ENCODE results near the gene RHBDL1. TPM values are rescaled to one million over a fixed set of nuclear protein-coding genes. Genes with fewer than 3 reads are reported as not detected.

The RHBDL1 gene
- total RNA-seq, 4 donors from 2014 or later = 1.2 to 8.9 (median 3.9) TPM

DNA sequence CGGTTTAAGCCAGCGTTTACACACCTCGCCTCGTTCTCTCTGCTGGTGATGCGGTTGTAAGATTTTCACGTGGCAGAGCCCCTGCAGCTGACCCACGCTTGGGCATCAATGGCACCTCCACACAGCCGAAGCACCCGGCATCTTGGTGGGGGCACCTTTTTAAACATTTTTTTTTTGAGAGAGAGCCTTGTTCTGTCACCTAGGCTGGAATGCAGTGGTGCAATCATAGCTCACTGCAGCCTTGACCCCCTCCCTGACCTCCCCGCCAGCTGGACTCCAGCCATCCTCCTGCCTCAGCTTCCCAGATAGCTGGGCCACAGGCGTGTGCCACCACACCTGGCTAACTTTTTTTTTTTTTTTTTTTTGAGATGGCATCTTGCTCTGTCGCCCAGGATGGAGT, 21.4 kb upstream of the RHBDL1 start:
- no peaks in the 10 kb centered on the region for H3K27me3 ChIP-seq
- peaks cover 16% of the 10 kb centered on the region for H3K4me1 ChIP-seq
- peaks cover 55% of the 10 kb centered on the region for H3K36me3 ChIP-seq
- WGBS = 94% methylated on average over 12 of the region's 12 CpGs
- H3K4me3 ChIP-seq = no peak overlapping the region
- H3K27ac ChIP-seq = no peak overlapping the region
- no peak for DNase-seq (ENCODE audit: low spot score in 2 of 2)
- TF ChIP-seq EP300 (IDR thresholded peaks at IDR 0.05) (no peak), POLR2A (IDR thresholded peaks at IDR 0.05) (no peak), POLR2AphosphoS5 (IDR thresholded peaks at IDR 0.05) (no peak)
- TF ChIP-seq, protein P1, sequence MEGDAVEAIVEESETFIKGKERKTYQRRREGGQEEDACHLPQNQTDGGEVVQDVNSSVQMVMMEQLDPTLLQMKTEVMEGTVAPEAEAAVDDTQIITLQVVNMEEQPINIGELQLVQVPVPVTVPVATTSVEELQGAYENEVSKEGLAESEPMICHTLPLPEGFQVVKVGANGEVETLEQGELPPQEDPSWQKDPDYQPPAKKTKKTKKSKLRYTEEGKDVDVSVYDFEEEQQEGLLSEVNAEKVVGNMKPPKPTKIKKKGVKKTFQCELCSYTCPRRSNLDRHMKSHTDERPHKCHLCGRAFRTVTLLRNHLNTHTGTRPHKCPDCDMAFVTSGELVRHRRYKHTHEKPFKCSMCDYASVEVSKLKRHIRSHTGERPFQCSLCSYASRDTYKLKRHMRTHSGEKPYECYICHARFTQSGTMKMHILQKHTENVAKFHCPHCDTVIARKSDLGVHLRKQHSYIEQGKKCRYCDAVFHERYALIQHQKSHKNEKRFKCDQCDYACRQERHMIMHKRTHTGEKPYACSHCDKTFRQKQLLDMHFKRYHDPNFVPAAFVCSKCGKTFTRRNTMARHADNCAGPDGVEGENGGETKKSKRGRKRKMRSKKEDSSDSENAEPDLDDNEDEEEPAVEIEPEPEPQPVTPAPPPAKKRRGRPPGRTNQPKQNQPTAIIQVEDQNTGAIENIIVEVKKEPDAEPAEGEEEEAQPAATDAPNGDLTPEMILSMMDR (IDR thresholded peaks at IDR 0.05) = no peak
- no peaks in the 10 kb centered on the region for H3K9me3 ChIP-seq

DNA sequence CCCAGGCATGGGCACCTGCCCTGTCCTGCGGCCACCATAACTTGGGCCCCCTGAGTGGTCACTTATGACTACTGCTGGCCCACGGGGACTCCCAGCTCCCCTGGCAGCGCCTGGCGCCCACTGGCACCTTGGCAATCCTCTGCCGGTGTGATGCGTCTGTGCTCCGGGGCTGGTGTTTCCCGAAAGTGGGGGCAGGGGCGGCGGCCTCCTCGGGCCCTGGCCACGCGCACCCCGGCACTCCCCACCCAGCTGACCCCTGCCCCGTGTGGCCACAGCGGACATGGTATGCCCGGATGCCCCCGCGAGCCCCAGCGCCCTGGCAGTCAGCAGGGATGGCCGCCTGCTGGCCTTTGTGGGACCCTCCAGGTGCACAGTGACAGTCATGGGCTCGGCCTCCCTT, 18.0 kb upstream of the RHBDL1 start:
- Histone ChIP-seq H3K4me1 (peaks cover 8% of the 10 kb centered on the region), H3K9me3 (no peaks in the 10 kb centered on the region), H3K27ac (no peak overlapping the region), H3K36me3 (peaks cover 53% of the 10 kb centered on the region), H3K27me3 (no peaks in the 10 kb centered on the region), H3K4me3 (no peak overlapping the region)
- DNase-seq (ENCODE audit: low spot score in 2 of 2) = no peak
- TF ChIP-seq EP300 (IDR thresholded peaks at IDR 0.05) (no peak), POLR2AphosphoS5 (IDR thresholded peaks at IDR 0.05) (no peak)
- no CpG with 5 or more reads among the region's 22 CpGs for WGBS

DNA sequence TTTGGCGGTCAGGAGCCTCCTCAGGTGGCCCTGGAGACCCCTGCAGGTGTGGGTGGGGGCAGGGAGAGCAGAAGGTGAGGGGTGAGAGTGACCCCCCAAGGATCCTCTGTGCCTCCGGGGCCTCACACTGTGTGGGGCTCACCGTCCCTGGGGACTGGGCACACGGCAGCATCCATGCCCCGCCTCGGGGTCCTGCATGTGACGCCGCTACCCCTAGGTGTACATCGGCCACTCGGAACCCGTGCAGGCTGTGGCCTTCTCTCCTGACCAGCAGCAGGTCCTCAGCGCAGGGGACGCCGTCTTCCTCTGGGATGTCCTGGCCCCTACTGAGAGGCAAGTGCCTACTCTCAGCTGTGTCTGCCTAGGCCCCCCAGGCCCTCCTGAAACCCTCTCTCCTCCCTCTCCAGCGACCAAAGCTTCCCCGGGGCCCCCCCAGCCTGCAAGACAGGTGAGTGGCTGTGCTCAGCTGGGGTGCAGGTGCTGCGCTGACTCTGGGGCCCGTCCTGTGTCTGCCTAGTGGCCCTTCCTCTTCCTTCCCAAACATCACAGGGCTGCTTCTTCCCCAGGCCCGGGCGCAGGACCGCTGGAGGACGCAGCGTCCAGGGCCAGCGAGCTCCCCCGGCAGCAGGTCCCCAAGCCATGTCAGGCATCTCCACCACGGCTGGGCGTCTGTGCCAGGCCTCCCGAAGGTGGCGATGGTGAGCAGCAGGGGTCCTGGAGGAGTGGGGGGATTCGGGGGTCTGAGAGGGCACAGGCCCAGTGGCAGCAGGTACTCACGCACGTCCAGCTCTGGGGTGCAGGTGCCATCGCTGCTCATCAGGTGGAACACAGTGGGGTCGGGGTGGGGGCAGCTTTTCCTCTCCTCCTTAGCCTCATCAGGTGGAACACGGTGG, 16.5 kb upstream of the RHBDL1 start:
- Histone ChIP-seq H3K4me3 (no peak overlapping the region), H3K27me3 (no peaks in the 10 kb centered on the region), H3K36me3 (peaks cover 45% of the 10 kb centered on the region), H3K27ac (no peak overlapping the region), H3K4me1 (peaks cover 8% of the 10 kb centered on the region), H3K9me3 (no peaks in the 10 kb centered on the region)
- no peak for DNase-seq (ENCODE audit: low spot score in 2 of 2)
- WGBS = 80% methylated on average over 1 of the region's 35 CpGs
- TF ChIP-seq POLR2AphosphoS5 (IDR thresholded peaks at IDR 0.05) (no peak), POLR2A (IDR thresholded peaks at IDR 0.05) (no peak), EP300 (IDR thresholded peaks at IDR 0.05) (no peak)
- TF ChIP-seq, protein P1 (IDR thresholded peaks at IDR 0.05) = no peak

DNA sequence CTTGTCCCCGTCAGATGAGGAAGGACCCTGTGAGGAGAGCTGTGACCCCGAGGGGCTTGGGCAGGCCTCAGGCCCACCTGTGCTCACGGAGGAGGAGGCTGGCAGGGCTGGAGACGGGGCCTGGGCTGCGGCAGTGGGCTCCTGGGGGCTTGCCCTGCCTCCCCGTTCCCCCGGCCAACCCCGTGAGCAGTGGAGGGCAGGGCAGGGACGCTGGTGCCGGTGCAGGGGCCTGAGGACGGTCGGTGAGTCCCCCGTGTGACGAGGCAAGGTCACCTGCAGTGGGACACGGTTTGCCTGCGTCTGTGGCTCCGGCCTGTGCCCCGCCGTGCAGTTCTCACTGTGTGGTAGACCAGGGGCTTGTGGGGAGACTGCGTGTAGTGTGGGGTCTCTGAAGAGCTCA, 15.9 kb upstream of the RHBDL1 start:
- Histone ChIP-seq H3K27me3 (no peaks in the 10 kb centered on the region), H3K4me1 (peaks cover 8% of the 10 kb centered on the region), H3K27ac (no peak overlapping the region), H3K9me3 (no peaks in the 10 kb centered on the region), H3K36me3 (peaks cover 44% of the 10 kb centered on the region), H3K4me3 (no peak overlapping the region)
- no peak for DNase-seq (ENCODE audit: low spot score in 2 of 2)
- TF ChIP-seq, protein P1 (IDR thresholded peaks at IDR 0.05) = no peak
- TF ChIP-seq POLR2AphosphoS5 (IDR thresholded peaks at IDR 0.05) (no peak), POLR2A (IDR thresholded peaks at IDR 0.05) (no peak)
- WGBS = no CpG with 5 or more reads among the region's 20 CpGs

DNA sequence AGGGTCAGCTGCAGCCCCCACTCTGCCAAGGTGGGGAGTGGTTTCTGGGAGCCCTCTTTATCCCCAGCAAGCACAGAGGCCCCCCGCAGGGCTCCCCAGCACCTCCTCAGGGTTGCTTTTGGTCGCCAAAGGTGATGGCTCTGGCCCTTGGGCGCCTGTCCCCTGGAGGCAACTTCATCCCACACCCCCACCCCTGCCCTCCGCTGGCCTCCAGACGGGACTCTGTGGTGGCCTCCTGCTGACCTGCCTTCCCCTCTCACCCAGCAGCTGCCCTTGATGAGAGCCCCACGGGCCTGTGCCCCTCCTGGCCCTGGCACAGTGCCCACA, 15.4 kb upstream of the RHBDL1 start:
- peaks cover 41% of the 10 kb centered on the region for H3K36me3 ChIP-seq
- TF ChIP-seq, protein P1 (IDR thresholded peaks at IDR 0.05) = no peak
- no peak overlapping the region for H3K27ac ChIP-seq
- no peaks in the 10 kb centered on the region for H3K9me3 ChIP-seq
- no peak for DNase-seq (ENCODE audit: low spot score in 2 of 2)
- H3K4me1 ChIP-seq = peaks cover 8% of the 10 kb centered on the region
- peak overlapping the region; percentile 21 for H3K4me3 ChIP-seq
- H3K27me3 ChIP-seq = no peaks in the 10 kb centered on the region
- 60% methylated on average over 4 of the region's 6 CpGs for WGBS
